Trophoblast cell (in vitro differentiated cells and primary cell): ENCODE measurements around the gene DDX28.

Experiments
- DNase-seq, 2 donors: peaks; one replicate each; pipeline ENCODE4 v3.0.0-alpha.2; 2016
- H2AFZ ChIP-seq: 2 replicates; pipeline ENCODE4 v1.6.1; 2013; ENCODE audit warnings: low read length, moderate library complexity, mild to moderate bottlenecking; ENCODE audit not compliant: insufficient read depth, poor library complexity
- H2AK5ac ChIP-seq: 2 replicates; pipeline ENCODE4 v1.6.1; 2013; ENCODE audit warnings: mild to moderate bottlenecking, low read length
- H2BK120ac ChIP-seq: 2 replicates; pipeline ENCODE4 v1.6.1; 2013; ENCODE audit warnings: low read length, mild to moderate bottlenecking, moderate library complexity; ENCODE audit not compliant: insufficient read depth, poor library complexity
- H2BK12ac ChIP-seq: 2 replicates; pipeline ENCODE4 v1.6.1; 2013; ENCODE audit warnings: mild to moderate bottlenecking, low read length, moderate library complexity
- H2BK5ac ChIP-seq: 2 replicates; pipeline ENCODE4 v1.6.1; 2013; ENCODE audit warnings: low read length, low read depth, moderate library complexity, mild to moderate bottlenecking; ENCODE audit not compliant: poor library complexity
- H3K14ac ChIP-seq: 2 replicates; pipeline ENCODE4 v1.6.1; 2013; ENCODE audit warnings: mild to moderate bottlenecking, low read length
- H3K18ac ChIP-seq: 2 replicates; pipeline ENCODE4 v1.6.1; 2013; ENCODE audit warnings: mild to moderate bottlenecking, low read length
- H3K23ac ChIP-seq: 2 replicates; pipeline ENCODE4 v1.6.1; 2013; ENCODE audit warnings: low read length
- H3K27ac ChIP-seq: 2 replicates; pipeline ENCODE4 v1.5.1; 2013; ENCODE audit warnings: low read depth, mild to moderate bottlenecking, inconsistent platforms, low read length, moderate library complexity
- H3K27me3 ChIP-seq: 2 replicates; pipeline ENCODE4 v1.6.1; 2013; ENCODE audit warnings: inconsistent platforms, mild to moderate bottlenecking, low read length, moderate library complexity; ENCODE audit not compliant: insufficient read depth
- H3K36me3 ChIP-seq, 2 experiments: 1 replicate in 1 of 2; 2 replicates in 1 of 2; pipeline ENCODE4 v1.6.1; 2013; ENCODE audit warnings: low read length in 2 of 2, mild to moderate bottlenecking in 2 of 2, moderate library complexity in 1 of 2; ENCODE audit not compliant: insufficient read depth in 2 of 2, control insufficient read depth in 1 of 2
- H3K4ac ChIP-seq: 2 replicates; pipeline ENCODE4 v1.6.1; 2013; ENCODE audit warnings: low read depth, mild to moderate bottlenecking, low read length, moderate library complexity
- H3K4me1 ChIP-seq, 2 experiments: 1 replicate in 1 of 2; 2 replicates in 1 of 2; pipeline ENCODE4 v1.6.1; 2013; ENCODE audit warnings: low read length in 2 of 2, mild to moderate bottlenecking in 2 of 2, moderate library complexity in 1 of 2; ENCODE audit not compliant: insufficient read depth in 2 of 2, control insufficient read depth in 1 of 2
- H3K4me2 ChIP-seq: 2 replicates; pipeline ENCODE4 v1.6.1; 2013; ENCODE audit warnings: inconsistent platforms, mild to moderate bottlenecking, low read length, moderate library complexity
- H3K4me3 ChIP-seq: 2 replicates; pipeline ENCODE4 v1.5.1; 2013; ENCODE audit warnings: mild to moderate bottlenecking, low read depth, low read length, inconsistent platforms
- H3K79me1 ChIP-seq: one replicate; pipeline ENCODE4 v1.6.1; 2013; ENCODE audit warnings: low read length
- H3K79me2 ChIP-seq: 2 replicates; pipeline ENCODE4 v1.6.1; 2013; ENCODE audit warnings: low read length, mild to moderate bottlenecking; ENCODE audit not compliant: control insufficient read depth, insufficient read depth, poor library complexity
- H3K9ac ChIP-seq: 2 replicates; pipeline ENCODE4 v1.6.1; 2013; ENCODE audit warnings: mild to moderate bottlenecking, low read length
- H3K9me3 ChIP-seq: 2 replicates; pipeline ENCODE4 v1.6.1; 2013; ENCODE audit warnings: low read depth, mild to moderate bottlenecking, control low read depth, inconsistent platforms, low read length; ENCODE audit not compliant: insufficient read depth
- H4K12ac ChIP-seq: 2 replicates; pipeline ENCODE4 v1.6.1; 2013; ENCODE audit warnings: low read depth, mild to moderate bottlenecking, low read length, moderate library complexity
- H4K8ac ChIP-seq: 2 replicates; pipeline ENCODE4 v1.6.1; 2013; ENCODE audit warnings: low read depth, mild to moderate bottlenecking, low read length, moderate library complexity
- H4K91ac ChIP-seq: one replicate; pipeline ENCODE4 v1.6.1; 2013; ENCODE audit warnings: low read depth, mild to moderate bottlenecking, low read length, moderate library complexity
- WGBS: extraction: QIAGEN DNeasy Blood & Tissue Kit; methylation state at CpG from one replicate; pipeline ENCODE4 v1.1.7; 2013; ENCODE audit warnings: missing lambda C conversion rate; ENCODE audit not compliant: insufficient read length, insufficient coverage; ENCODE audit errors: extremely low coverage; 5-methylcytosine and 5-hydroxymethylcytosine counted together

DDX28 gene

DNA sequence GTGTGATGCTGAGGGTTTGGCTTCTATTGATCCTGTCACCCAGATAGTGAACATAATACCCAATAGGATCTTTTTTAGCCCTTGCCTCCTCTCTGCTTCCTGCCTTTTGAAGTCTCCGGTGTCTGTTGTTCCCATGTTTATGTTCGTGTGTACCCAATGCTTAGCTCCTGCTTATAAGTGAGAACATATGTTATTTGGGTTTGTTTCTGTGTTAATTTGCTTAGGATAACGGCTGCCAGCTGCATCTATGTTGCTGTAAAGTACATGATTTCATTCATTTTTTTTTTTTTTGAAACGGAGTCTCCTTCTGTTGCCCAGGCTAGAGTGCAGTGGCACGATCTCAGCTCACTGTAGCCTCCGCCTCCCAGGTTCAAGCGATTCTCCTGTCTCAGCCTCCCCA is 23.1 kb upstream of the DDX28 start:
- H3K79me2 ChIP-seq: no peaks in the 10 kb centered on the region
- H3K4me1 ChIP-seq: no peaks in the 10 kb centered on the region
- no peak overlapping the region for H4K8ac ChIP-seq
- no peak overlapping the region for H2AFZ ChIP-seq
- no peak overlapping the region for H3K23ac ChIP-seq
- H2AK5ac ChIP-seq: no peak overlapping the region
- no peaks in the 10 kb centered on the region for H3K9me3 ChIP-seq
- no peak overlapping the region for H2BK5ac ChIP-seq
- H3K27ac ChIP-seq: no peak overlapping the region
- no peak overlapping the region for H2BK120ac ChIP-seq
- no peak for DNase-seq
- H3K4me3 ChIP-seq: no peak overlapping the region
- H3K14ac ChIP-seq: no peak overlapping the region
- H3K36me3 ChIP-seq: peaks cover 0 to 12% of the 10 kb centered on the region in 2 experiments
- H3K4ac ChIP-seq: no peak overlapping the region
- no CpG with 5 or more reads among the region's 7 CpGs for WGBS
- H2BK12ac ChIP-seq: no peak overlapping the region
- H4K12ac ChIP-seq: no peak overlapping the region
- H3K79me1 ChIP-seq: no peaks in the 10 kb centered on the region
- no peak overlapping the region for H3K4me2 ChIP-seq
- H3K9ac ChIP-seq: no peak overlapping the region
- H3K18ac ChIP-seq: no peak overlapping the region
- H3K27me3 ChIP-seq: no peaks in the 10 kb centered on the region
- no peak overlapping the region for H4K91ac ChIP-seq

DNA sequence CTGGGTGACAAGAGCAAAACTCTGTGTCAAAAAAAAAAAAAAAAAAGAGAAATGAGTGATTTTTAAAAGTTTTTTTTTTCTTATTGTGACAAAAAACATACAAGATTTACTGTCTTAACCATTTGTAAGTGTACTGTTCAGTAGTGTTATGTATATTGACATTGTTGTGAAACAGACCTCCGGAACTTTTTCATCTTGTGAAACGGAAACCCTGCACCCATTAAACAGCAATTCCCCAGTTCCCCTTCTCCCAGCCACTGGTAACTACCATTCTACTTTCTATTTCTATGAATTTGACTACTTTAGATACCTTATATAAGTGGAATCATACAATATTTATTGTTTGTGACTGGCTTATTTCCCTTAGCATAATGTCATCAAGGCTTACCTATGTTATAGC is 18.8 kb upstream of the DDX28 start:
- no peak overlapping the region for H2BK120ac ChIP-seq
- no CpG with 5 or more reads among the region's 2 CpGs for WGBS
- H3K79me1 ChIP-seq: no peaks in the 10 kb centered on the region
- no peak overlapping the region for H4K91ac ChIP-seq
- no peak for DNase-seq
- H3K18ac ChIP-seq: no peak overlapping the region
- H4K8ac ChIP-seq: no peak overlapping the region
- H2AK5ac ChIP-seq: no peak overlapping the region
- peaks cover 6 to 9% of the 10 kb centered on the region in 2 experiments for H3K36me3 ChIP-seq
- no peak overlapping the region for H2AFZ ChIP-seq
- no peak overlapping the region for H3K4ac ChIP-seq
- no peak overlapping the region for H2BK12ac ChIP-seq
- no peaks in the 10 kb centered on the region for H3K9me3 ChIP-seq
- no peak overlapping the region for H3K9ac ChIP-seq
- H3K23ac ChIP-seq: no peak overlapping the region
- no peak overlapping the region for H3K14ac ChIP-seq
- H3K27ac ChIP-seq: no peak overlapping the region
- H3K4me2 ChIP-seq: no peak overlapping the region
- no peak overlapping the region for H2BK5ac ChIP-seq
- H3K4me3 ChIP-seq: no peak overlapping the region
- no peak overlapping the region for H4K12ac ChIP-seq
- no peaks in the 10 kb centered on the region for H3K79me2 ChIP-seq
- H3K27me3 ChIP-seq: no peaks in the 10 kb centered on the region
- no peaks in the 10 kb centered on the region for H3K4me1 ChIP-seq

DNA sequence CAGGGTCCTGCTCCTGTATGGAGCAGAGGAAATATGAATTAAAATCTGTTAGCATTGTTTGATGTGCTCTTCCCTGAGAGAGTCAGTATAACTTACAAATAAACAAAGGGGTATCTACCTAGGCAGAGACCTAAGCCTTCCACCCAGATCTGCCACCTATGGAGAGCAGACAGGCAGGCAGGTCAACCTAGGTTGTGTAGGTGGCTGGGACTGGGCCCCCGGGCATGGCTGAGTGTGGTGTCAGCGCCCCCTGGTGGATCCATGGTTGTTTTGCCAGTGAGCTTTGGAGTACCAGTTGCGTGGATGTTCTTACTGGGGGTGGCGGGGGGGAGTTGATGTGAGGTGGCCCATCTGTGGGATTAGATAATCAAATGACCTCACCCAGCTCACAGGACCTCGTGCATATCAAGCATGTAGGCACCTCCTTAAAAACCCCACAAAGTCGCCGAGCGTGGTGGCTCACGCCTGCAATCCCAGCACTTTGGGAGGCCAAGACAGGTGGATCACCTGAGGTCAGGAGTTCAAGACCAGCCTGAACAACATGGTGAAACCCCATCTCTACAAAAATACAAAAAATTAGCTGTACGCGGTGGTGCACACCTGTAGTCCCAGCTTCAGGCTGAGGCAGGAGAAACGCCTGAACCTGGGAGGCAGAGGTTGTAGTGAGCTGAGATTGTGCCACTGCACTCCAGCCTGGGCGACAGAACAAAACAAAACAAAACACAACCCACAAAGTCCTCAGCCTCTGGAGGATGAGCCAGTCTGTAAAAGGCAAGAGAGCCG is 17.7 kb upstream of the DDX28 start:
- no peak overlapping the region for H3K27ac ChIP-seq
- H4K12ac ChIP-seq: no peak overlapping the region
- no peak overlapping the region for H4K91ac ChIP-seq
- H2BK12ac ChIP-seq: no peak overlapping the region
- no peak overlapping the region for H2AK5ac ChIP-seq
- H3K4me1 ChIP-seq: no peaks in the 10 kb centered on the region
- no peaks in the 10 kb centered on the region for H3K27me3 ChIP-seq
- no peak overlapping the region for H2AFZ ChIP-seq
- no peak overlapping the region for H2BK120ac ChIP-seq
- peak; percentile 71 to 87 for DNase-seq
- H4K8ac ChIP-seq: no peak overlapping the region
- peaks cover 6 to 9% of the 10 kb centered on the region in 2 experiments for H3K36me3 ChIP-seq
- no peak overlapping the region for H3K4ac ChIP-seq
- H3K4me3 ChIP-seq: no peak overlapping the region
- no peak overlapping the region for H2BK5ac ChIP-seq
- no peak overlapping the region for H3K23ac ChIP-seq
- H3K9me3 ChIP-seq: no peaks in the 10 kb centered on the region
- no peak overlapping the region for H3K18ac ChIP-seq
- H3K79me2 ChIP-seq: no peaks in the 10 kb centered on the region
- no peak overlapping the region for H3K14ac ChIP-seq
- H3K79me1 ChIP-seq: no peaks in the 10 kb centered on the region
- no peak overlapping the region for H3K9ac ChIP-seq
- WGBS: no CpG with 5 or more reads among the region's 14 CpGs
- H3K4me2 ChIP-seq: no peak overlapping the region

DNA sequence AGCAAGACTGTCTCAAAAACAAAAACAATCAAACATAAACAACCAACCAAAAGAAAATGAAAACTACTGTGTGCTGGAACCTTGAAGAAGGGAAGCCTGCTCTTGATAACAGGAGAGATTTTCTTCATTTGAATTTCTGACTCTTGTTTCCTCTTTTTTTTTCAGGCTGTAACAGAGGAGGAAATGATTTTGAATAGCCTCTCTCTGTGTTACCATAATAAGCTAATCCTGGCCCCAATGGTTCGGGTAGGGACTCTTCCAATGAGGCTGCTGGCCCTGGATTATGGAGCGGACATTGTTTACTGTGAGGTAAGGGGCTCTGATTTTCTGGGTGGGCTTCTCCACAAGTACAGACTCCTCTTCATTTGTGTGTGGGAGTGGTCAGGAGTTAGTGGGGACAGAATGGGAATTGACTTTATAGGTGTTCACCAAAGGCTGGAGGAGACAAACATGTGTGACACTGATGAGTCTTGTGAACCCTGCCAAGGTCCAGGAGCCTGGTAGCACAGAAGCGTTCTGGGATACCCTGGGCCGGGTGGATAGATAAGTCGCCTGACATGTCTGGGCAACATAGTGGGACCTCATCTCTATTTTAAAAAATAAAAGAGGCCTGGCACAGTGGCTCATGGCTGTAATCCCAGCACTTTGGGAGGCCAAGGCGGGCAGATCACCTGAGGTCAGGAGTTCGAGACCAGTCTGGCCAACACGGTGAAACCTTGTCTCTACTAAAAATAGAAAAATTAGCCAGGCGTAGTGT is 15.0 kb upstream of the DDX28 start:
- H4K91ac ChIP-seq: no peak overlapping the region
- no peak overlapping the region for H3K9ac ChIP-seq
- no peak overlapping the region for H3K4me2 ChIP-seq
- H3K14ac ChIP-seq: no peak overlapping the region
- H3K27ac ChIP-seq: no peak overlapping the region
- no peaks in the 10 kb centered on the region for H3K79me1 ChIP-seq
- no peaks in the 10 kb centered on the region for H3K4me1 ChIP-seq
- no peak overlapping the region for H2AFZ ChIP-seq
- no peak overlapping the region for H2BK120ac ChIP-seq
- H4K8ac ChIP-seq: no peak overlapping the region
- H3K9me3 ChIP-seq: no peaks in the 10 kb centered on the region
- no peak overlapping the region for H3K18ac ChIP-seq
- H3K23ac ChIP-seq: no peak overlapping the region
- H2BK12ac ChIP-seq: no peak overlapping the region
- H3K36me3 ChIP-seq: peaks cover 8 to 9% of the 10 kb centered on the region in 2 experiments
- no peak overlapping the region for H3K4me3 ChIP-seq
- no peaks in the 10 kb centered on the region for H3K27me3 ChIP-seq
- H2AK5ac ChIP-seq: no peak overlapping the region
- no CpG with 5 or more reads among the region's 9 CpGs for WGBS
- H3K4ac ChIP-seq: no peak overlapping the region
- no peak overlapping the region for H2BK5ac ChIP-seq
- no peak for DNase-seq
- no peaks in the 10 kb centered on the region for H3K79me2 ChIP-seq
- no peak overlapping the region for H4K12ac ChIP-seq
